Psoas muscle (tissue), 8 donors: ENCODE results near the gene HSF4. TPM values are rescaled to one million over a fixed set of nuclear protein-coding genes. Genes with fewer than 3 reads are reported as not detected.
"Not testable (repeated sequence)": the region's sequence is repeated elsewhere in the genome, so short reads cannot be mapped to it uniquely, and the experiment has no call there.

Experiments
- ATAC-seq, 4 donors: fragments of 200-7000 bp; cut with Tn5 transposase; one replicate each; pipeline ENCODE4 v1.9.1; 2020; ENCODE audit warnings: moderate library complexity in 3 of 4, mild to moderate bottlenecking in 2 of 4
- DNase-seq, 2 donors: peaks; one replicate each; pipeline ENCODE4 v3.0.0-alpha.2; 2020
- H3K27ac ChIP-seq: fragments of 200-600 bp; one replicate; pipeline ENCODE4 v1.8.0; 2022
- H3K27me3 ChIP-seq, 3 donors: fragments of 200-600 bp in 1 of 3; one replicate each; pipeline versions ENCODE4 v1.6.1 to v1.8.0; 2013 to 2022; ENCODE audit warnings: low read length in 2 of 3, mild to moderate bottlenecking in 2 of 3, moderate library complexity in 1 of 3; ENCODE audit not compliant: insufficient read depth in 3 of 3
- H3K36me3 ChIP-seq, 2 donors: fragments of 200-600 bp in 1 of 2; one replicate each; pipeline versions ENCODE4 v1.6.1 to v1.8.0; 2013 to 2022; ENCODE audit warnings: low read depth in 1 of 2, mild to moderate bottlenecking in 1 of 2, moderate library complexity in 1 of 2; ENCODE audit not compliant: insufficient read depth in 1 of 2
- H3K4me1 ChIP-seq: fragments of 200-600 bp; one replicate; pipeline ENCODE4 v1.8.0; 2022
- H3K4me3 ChIP-seq: fragments of 200-600 bp; one replicate; pipeline ENCODE4 v1.8.0; 2022; ENCODE audit warnings: mild to moderate bottlenecking
- H3K9me3 ChIP-seq: fragments of 200-600 bp; one replicate; pipeline ENCODE4 v1.8.0; 2022
- WGBS, 3 donors: extraction: QIAGEN DNeasy Blood & Tissue Kit; methylation state at CpG; one replicate each; pipeline versions ENCODE4 v1.1.6 to v1.1.7; 2013; 5-methylcytosine and 5-hydroxymethylcytosine counted together
- intact Hi-C, 2 donors: fragments of 100-400 bp; cut with DNase I; formaldehyde crosslinking; loops; one replicate each; pipeline versions ENCODE4 v1.11.0 to v1.14.2; 2022
- polyA plus RNA-seq, 3 donors: library from polyadenylated mRNA; stranded (reverse); fragments of 200-250 nt; gene quantifications; one replicate each; pipeline ENCODE4 v1.2.3, GENCODE V29; 2013
- total RNA-seq, 4 donors: library from RNA; stranded (reverse); fragmentation: NEBNext Ultra II Directional in 2 of 4; extraction: Animal tissue kit (Norgen Biotek cat#: 25700) in 2 of 4; gene quantifications; one replicate each; pipeline versions ENCODE4 v1.2.1 to v1.2.4, GENCODE V29; 2021 to 2023
- TF ChIP-seq, protein P1 (sequence below): fragments of 200-600 bp; IDR thresholded peaks from one replicate; pipeline ENCODE4 v1.8.0; 2022; ENCODE audit warnings: antibody characterized with exemption
- donor health status: healthy with polysubstance abuse.
- donor health status: DM: no; HTN: no; CAD: no; lungs with moderate emphysema.
- donor health status: Bipolar disorder and iron deficiency.
- donor health status: healthy.
- donor health status: DM: yes; HTN: yes; CAD: no.
- donor health status: DM: no; HTN: no; CAD: no.
- donor health status: DM: no; HTN: no; CAD: no.
- donor health status: DM: yes; HTN: yes; CAD: no.

Gene HSF4
- total and polyA plus RNA-seq, 7 donors: 15.1 to 97.3 (median 47.8) TPM

DNA sequence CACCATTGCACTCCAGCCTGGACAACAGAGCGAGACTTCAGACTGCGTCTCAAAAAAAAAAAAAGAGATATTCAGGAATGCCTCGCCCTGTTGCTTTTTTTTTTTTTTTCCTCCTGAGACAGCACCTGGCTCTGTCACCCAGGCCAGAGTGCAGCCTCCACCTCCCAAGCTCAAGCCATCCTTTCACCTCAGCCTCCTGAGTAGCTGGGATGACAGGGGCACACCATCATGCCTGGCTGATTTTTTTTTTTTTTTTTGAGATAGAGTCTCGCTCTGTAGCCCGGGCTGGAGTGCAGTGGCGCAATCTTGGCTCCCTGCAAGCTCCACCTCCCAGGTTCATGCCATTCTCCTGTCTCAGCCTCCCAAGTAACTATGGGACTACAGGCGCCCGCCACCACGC, 46.8 kb upstream of the HSF4 start:
- DNase-seq: no peak

DNA sequence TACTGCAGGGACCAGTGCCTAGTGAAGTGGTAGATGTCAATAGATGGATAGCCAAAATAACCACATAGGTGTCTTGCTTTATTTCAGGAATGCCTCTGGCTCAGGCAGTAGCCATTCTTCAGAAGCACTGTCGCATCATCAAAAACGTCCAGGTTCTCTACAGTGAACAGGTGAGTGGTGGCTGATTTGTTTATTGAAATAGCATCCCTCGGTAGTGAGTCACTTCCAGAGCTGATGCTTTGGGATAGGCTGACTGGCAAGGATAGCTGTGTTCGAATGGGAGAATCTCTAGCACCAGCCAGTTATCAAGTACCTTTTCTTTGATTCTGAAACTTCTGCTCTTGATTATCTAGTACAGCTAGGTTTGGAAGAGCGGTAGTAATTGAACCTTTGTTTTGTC, 44.5 kb upstream of the HSF4 start:
- DNase-seq (no peak), ATAC-seq (no peak)
- Histone ChIP-seq H3K4me3 (no peak overlapping the region), H3K4me1 (peaks cover 27% of the 10 kb centered on the region), H3K36me3 (peaks cover 0 to 59% of the 10 kb centered on the region in 2 donors), H3K27me3 (no peaks in the 10 kb centered on the region), H3K9me3 (no peaks in the 10 kb centered on the region), H3K27ac (no peak overlapping the region)
- 83 to 89% (median 84%) methylated on average over 5 of the region's 5 CpGs for WGBS, 3 donors
- TF ChIP-seq, protein P1, sequence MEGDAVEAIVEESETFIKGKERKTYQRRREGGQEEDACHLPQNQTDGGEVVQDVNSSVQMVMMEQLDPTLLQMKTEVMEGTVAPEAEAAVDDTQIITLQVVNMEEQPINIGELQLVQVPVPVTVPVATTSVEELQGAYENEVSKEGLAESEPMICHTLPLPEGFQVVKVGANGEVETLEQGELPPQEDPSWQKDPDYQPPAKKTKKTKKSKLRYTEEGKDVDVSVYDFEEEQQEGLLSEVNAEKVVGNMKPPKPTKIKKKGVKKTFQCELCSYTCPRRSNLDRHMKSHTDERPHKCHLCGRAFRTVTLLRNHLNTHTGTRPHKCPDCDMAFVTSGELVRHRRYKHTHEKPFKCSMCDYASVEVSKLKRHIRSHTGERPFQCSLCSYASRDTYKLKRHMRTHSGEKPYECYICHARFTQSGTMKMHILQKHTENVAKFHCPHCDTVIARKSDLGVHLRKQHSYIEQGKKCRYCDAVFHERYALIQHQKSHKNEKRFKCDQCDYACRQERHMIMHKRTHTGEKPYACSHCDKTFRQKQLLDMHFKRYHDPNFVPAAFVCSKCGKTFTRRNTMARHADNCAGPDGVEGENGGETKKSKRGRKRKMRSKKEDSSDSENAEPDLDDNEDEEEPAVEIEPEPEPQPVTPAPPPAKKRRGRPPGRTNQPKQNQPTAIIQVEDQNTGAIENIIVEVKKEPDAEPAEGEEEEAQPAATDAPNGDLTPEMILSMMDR: no peak
- intact Hi-C loops: no loop called here

More for the DNA sequence above, 46.8 kb upstream of the HSF4 start:
- Histone ChIP-seq H3K27me3 (no peaks in the 10 kb centered on the region), H3K36me3 (peaks cover 0 to 42% of the 10 kb centered on the region in 2 donors), H3K27ac (no peak overlapping the region), H3K4me3 (no peak overlapping the region), H3K9me3 (no peaks in the 10 kb centered on the region), H3K4me1 (peaks cover 17% of the 10 kb centered on the region)
- no peak for ATAC-seq
- 93 to 100% (median 98%) methylated on average over 4 to 9 of the region's 9 CpGs for WGBS, 3 donors
- intact Hi-C loops: loop anchor here in 1 of 2 donors (5.0 kb wide), 1 partner anchor 40 kb away; the partner anchor contains the start of genes FBXL8 and TRADD
- TF ChIP-seq, protein P1: no peak

DNA sequence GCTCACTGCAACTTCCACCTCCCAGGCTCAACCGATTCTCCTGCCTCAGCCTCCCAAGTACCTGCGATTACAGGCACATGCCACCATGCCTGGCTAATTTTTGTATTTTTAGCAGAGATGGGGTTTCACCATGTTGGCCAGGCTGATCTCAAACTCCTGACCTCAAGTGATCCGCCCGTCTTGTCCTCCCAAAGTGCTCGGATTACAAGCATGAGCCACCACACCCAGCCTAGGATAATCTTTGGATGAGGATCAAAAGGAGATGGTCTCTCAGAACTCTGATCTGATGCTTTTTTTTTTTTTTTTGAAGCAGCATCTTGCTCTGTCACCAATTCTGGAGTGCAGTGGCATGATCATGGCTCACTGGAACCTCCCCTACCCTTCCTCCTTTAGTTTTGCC, 41.7 kb upstream of the HSF4 start:
- H3K9me3 ChIP-seq, H3K27ac ChIP-seq, H3K27me3 ChIP-seq, DNase-seq, intact Hi-C loops, H3K4me3 ChIP-seq: not testable (repeated sequence)
- Histone ChIP-seq H3K4me1 (peaks cover 32% of the 10 kb centered on the region), H3K36me3 (peaks cover 4 to 57% of the 10 kb centered on the region in 2 donors)
- peak in 1 of 4 donors; percentile 37 for ATAC-seq
- WGBS, 3 donors: 38 to 76% (median 43%) methylated on average over 5 of the region's 5 CpGs

DNA sequence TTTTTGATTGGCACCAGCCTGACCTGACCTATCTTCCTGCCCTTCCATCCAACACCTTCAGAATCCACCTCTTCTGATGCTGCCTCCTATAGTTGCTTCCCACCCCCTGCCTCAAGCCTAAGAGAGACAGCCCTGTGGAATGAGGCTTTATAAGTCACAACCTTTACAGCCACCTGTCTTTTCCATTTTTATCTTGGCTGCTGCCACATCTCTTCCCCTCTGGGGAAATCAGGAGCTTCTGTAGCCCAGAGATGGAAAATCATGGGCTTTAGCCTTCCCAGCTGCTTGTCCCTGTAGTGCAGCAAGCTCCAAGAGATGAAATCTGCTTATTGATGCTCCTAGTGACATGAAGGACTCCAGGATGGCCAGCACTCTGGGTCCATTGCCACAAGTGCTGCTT, 36.1 kb upstream of the HSF4 start:
- intact Hi-C loops: no loop called here
- H3K36me3 ChIP-seq: peaks cover 21 to 53% of the 10 kb centered on the region in 2 donors
- no peaks in the 10 kb centered on the region for H3K27me3 ChIP-seq
- peaks cover 45% of the 10 kb centered on the region for H3K4me1 ChIP-seq
- H3K9me3 ChIP-seq: no peaks in the 10 kb centered on the region
- peak; percentile 36 to 61 (median 56) for ATAC-seq
- DNase-seq: no peak
- H3K4me3 ChIP-seq: no peak overlapping the region
- TF ChIP-seq, protein P1: no peak
- H3K27ac ChIP-seq: peak overlapping the region; percentile 53

DNA sequence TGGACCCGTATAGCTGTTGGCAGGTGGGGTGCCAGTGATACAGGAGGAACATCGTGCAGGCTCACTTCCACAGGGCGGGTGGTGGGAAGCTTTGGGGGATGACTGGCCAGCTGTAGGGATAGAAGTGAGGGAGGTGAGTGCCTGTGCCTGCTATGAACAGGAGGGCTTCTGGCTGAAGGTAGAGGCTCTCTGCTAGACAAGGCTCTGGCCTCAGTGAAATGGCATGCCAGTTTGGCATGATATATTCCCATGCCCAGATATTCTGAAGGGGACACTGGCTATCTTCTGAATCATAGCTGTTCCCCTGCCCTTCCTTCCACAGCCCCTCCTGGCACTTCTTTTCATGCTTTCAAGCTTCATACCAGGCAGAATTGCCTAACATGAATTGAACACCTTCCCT, 35.7 kb upstream of the HSF4 start:
- DNase-seq (no peak), ATAC-seq (peak; percentile 40 to 70 (median 60))
- Histone ChIP-seq H3K27ac (peak overlapping the region; percentile 53), H3K27me3 (no peaks in the 10 kb centered on the region), H3K4me1 (peaks cover 41% of the 10 kb centered on the region), H3K4me3 (no peak overlapping the region), H3K36me3 (peaks cover 21 to 53% of the 10 kb centered on the region in 2 donors), H3K9me3 (no peaks in the 10 kb centered on the region)
- intact Hi-C loops: no loop called here
- 71 to 77% (median 77%) methylated on average over 3 of the region's 3 CpGs for WGBS, 3 donors
- TF ChIP-seq, protein P1: no peak
